Measurements from ENCODE around the gene ASCC3. TPM values are rescaled to one million over a fixed set of nuclear protein-coding genes. Genes with fewer than 3 reads are reported as not detected.
A peak's percentile ranks its signal among the peaks of the same experiment; 100 is the strongest.

The ASCC3 gene
- polyA plus RNA-seq, 2 of the 4 experiments (the other 2 are of a cell fraction): 17.4 to 35.3 TPM

DNA sequence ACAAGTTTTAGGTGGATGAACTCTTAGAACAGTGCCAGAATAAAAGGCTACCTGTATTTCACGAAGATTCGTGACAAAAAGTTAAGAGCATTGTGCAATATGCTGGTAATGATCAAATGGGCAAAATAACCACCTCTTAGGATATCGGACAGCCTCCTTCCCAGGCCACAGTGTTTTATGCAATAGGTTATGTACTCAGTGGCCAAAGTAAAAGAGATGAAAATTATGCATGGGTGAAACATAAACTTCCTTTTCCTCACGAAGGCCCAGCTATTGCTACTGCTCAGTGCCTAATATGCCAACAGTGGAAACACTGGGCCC, 262.8 kb downstream of the ASCC3 start:
- H3K4me1 ChIP-seq: peaks cover 15% of the 10 kb centered on the region
- H3K9me3 ChIP-seq: no peaks in the 10 kb centered on the region
- DNase-seq (ENCODE audit: low read depth in 1 of 2, low spot score in 1 of 2) (no peak), ATAC-seq (no peak), FAIRE-seq (no peak)
- 86% methylated on average over 4 of the region's 4 CpGs for WGBS (ENCODE audit: missing lambda C conversion rate)
- H3K4me3 ChIP-seq: no peak overlapping the region
- CTCF ChIA-PET: no interaction called here
- H3K27ac ChIP-seq: no peak overlapping the region
- TF ChIP-seq KDM5A (IDR thresholded peaks at IDR 0.05) (no peak), MAFK (IDR thresholded peaks at IDR 0.05; ENCODE audit: partially characterized antibody) (no peak), PHF8 (IDR thresholded peaks at IDR 0.05; ENCODE audit: borderline replicate concordance, low read depth) (no peak), CEBPB (IDR thresholded peaks at IDR 0.05) (peak in 1 of 2 experiments; percentile 32; a peak in 1 of 4 replicates)
- peak overlapping the region; percentile 36; the same call in 2 of the 3 replicates for H3K4me2 ChIP-seq
- POLR2A ChIA-PET: no interaction called here

DNA sequence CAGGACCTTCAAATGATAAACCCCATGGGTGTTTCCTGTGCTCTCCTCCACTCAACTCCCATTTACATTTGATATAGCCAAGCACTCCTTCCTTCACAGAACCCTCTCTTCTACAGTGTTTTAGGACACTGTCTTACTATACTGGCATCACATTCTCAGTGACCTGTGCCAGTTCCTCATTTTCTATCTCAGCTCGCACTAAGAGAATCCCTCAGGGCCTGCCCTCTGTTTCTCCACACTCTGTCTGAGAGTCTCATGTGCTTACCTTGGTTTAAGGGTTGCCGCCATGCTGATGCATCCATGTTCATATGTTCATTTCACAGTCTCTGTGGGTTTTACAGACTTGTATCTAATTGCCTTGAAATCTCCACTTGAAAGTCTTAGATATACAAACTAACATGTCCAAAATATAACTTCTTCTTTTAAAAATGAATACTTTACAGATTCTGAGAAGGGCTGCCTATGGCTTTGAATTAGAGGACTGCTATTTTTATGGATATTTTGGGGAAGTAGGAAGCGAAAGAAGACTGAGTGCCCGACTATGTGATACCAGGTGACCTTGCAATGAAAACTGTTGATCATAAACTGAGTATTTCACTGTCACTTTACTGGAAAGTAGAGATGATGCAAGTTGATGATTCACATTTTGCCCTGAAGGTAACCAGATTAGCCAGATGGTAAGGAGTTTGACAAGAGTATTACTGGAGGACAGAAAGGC, 263.3 kb downstream of the ASCC3 start:
- Histone ChIP-seq H3K4me3 (no peak overlapping the region), H3K27ac (peak overlapping the region in 1 of 2 experiments; percentile 55; a peak in 1 of 6 replicates), H3K4me2 (peak overlapping the region; percentile 36; the same call in 2 of the 3 replicates), H3K4me1 (peaks cover 12% of the 10 kb centered on the region), H3K9me3 (no peaks in the 10 kb centered on the region)
- WGBS (ENCODE audit: missing lambda C conversion rate): 78% methylated on average over 4 of the region's 4 CpGs
- no peak for ATAC-seq
- TF ChIP-seq E2F6 (IDR thresholded peaks at IDR 0.05; ENCODE audit: borderline replicate concordance, low read depth) (no peak), CEBPB (IDR thresholded peaks at IDR 0.05) (no peak), JUNB (IDR thresholded peaks at IDR 0.05) (peak; percentile 16; the same call in 1 of the 2 replicates), EHMT2 (IDR thresholded peaks at IDR 0.05; ENCODE audit: low read depth) (no peak), ELK1 (IDR thresholded peaks at IDR 0.05; ENCODE audit: low read depth, low read length) (no peak)
- peak in 1 of 2 experiments; percentile 6 for DNase-seq (ENCODE audit: low read depth in 1 of 2, low spot score in 1 of 2)
- POLR2A ChIA-PET: no interaction called here
- CTCF ChIA-PET: no interaction called here
- FAIRE-seq: no peak

- no peaks in the 10 kb centered on the region for H3K9me3 ChIP-seq
- H3K4me3 ChIP-seq: no peak overlapping the region
- H3K27ac ChIP-seq: no peak overlapping the region
- ChIA-PET POLR2A (no interaction called here), CTCF (no interaction called here)
- TF ChIP-seq, protein P1, sequence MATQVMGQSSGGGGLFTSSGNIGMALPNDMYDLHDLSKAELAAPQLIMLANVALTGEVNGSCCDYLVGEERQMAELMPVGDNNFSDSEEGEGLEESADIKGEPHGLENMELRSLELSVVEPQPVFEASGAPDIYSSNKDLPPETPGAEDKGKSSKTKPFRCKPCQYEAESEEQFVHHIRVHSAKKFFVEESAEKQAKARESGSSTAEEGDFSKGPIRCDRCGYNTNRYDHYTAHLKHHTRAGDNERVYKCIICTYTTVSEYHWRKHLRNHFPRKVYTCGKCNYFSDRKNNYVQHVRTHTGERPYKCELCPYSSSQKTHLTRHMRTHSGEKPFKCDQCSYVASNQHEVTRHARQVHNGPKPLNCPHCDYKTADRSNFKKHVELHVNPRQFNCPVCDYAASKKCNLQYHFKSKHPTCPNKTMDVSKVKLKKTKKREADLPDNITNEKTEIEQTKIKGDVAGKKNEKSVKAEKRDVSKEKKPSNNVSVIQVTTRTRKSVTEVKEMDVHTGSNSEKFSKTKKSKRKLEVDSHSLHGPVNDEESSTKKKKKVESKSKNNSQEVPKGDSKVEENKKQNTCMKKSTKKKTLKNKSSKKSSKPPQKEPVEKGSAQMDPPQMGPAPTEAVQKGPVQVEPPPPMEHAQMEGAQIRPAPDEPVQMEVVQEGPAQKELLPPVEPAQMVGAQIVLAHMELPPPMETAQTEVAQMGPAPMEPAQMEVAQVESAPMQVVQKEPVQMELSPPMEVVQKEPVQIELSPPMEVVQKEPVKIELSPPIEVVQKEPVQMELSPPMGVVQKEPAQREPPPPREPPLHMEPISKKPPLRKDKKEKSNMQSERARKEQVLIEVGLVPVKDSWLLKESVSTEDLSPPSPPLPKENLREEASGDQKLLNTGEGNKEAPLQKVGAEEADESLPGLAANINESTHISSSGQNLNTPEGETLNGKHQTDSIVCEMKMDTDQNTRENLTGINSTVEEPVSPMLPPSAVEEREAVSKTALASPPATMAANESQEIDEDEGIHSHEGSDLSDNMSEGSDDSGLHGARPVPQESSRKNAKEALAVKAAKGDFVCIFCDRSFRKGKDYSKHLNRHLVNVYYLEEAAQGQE (IDR thresholded peaks at IDR 0.05): no peak
- TF ChIP-seq RCOR1 (IDR thresholded peaks at IDR 0.05; ENCODE audit: low read depth, low read length): no peak
- TF ChIP-seq ESRRA (IDR thresholded peaks at IDR 0.05; ENCODE audit: borderline replicate concordance, low read length): no peak
- TF ChIP-seq KDM1A (IDR thresholded peaks at IDR 0.05; ENCODE audit: low read depth): no peak
- no peak for TF ChIP-seq ZSCAN20 (CRISPR knock-in tag; IDR thresholded peaks at IDR 0.05)
- no peak for TF ChIP-seq ZFP36 (IDR thresholded peaks at IDR 0.05; ENCODE audit: borderline replicate concordance, partially characterized antibody)
- TF ChIP-seq, protein P2, sequence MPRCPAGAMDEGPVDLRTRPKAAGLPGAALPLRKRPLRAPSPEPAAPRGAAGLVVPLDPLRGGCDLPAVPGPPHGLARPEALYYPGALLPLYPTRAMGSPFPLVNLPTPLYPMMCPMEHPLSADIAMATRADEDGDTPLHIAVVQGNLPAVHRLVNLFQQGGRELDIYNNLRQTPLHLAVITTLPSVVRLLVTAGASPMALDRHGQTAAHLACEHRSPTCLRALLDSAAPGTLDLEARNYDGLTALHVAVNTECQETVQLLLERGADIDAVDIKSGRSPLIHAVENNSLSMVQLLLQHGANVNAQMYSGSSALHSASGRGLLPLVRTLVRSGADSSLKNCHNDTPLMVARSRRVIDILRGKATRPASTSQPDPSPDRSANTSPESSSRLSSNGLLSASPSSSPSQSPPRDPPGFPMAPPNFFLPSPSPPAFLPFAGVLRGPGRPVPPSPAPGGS (IDR thresholded peaks at IDR 0.05): no peak
- TF ChIP-seq FOSB (CRISPR knock-in tag; IDR thresholded peaks at IDR 0.05): no peak
- no peak for TF ChIP-seq HEYL (CRISPR knock-in tag; IDR thresholded peaks at IDR 0.05)
- no peak for TF ChIP-seq NPAS2 (CRISPR knock-in tag; IDR thresholded peaks at IDR 0.05; ENCODE audit: borderline replicate concordance)
- TF ChIP-seq ZC3H11A (IDR thresholded peaks at IDR 0.05): no peak
- TF ChIP-seq EHF (CRISPR knock-in tag; IDR thresholded peaks at IDR 0.05): no peak
- TF ChIP-seq, protein P3, sequence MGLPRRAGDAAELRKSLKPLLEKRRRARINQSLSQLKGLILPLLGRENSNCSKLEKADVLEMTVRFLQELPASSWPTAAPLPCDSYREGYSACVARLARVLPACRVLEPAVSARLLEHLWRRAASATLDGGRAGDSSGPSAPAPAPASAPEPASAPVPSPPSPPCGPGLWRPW (IDR thresholded peaks at IDR 0.05): no peak
- TF ChIP-seq HDAC2 (IDR thresholded peaks at IDR 0.05): no peak
- TF ChIP-seq PHF8 (IDR thresholded peaks at IDR 0.05; ENCODE audit: borderline replicate concordance, low read depth): no peak
- no peak for TF ChIP-seq GATA3 (IDR thresholded peaks at IDR 0.05; ENCODE audit: borderline replicate concordance)
- FAIRE-seq (no peak), DNase-seq (ENCODE audit: low read depth in 1 of 2, low spot score in 1 of 2) (no peak), ATAC-seq (no peak)
- no peak overlapping the region for H3K4me2 ChIP-seq
- H3K4me1 ChIP-seq: peaks cover 12% of the 10 kb centered on the region
- whole genome bisulfite sequencing (ENCODE audit: missing lambda C conversion rate): 92% methylated on average over 8 of the region's 8 CpGs
These were observed 266.2 kb downstream of the ASCC3 start for GRCh38 chr6:100614933-100615332.
